Activated T-helper 17 cell treated with anti-CD3 and anti-CD28 coated beads, Interleukin-2, amount 50 U/mL, for 72 hours (primary cell): ENCODE results near the gene FHDC1. TPM values are rescaled to one million over a fixed set of nuclear protein-coding genes. Genes with fewer than 3 reads are reported as not detected.

Experiments
- ATAC-seq: fragments of 150-1000 bp; cut with Tn5 transposase; replicated peaks from 2 replicates; pipeline ENCODE4 v1.10.0; 2021; ENCODE audit warnings: mild to moderate bottlenecking, moderate library complexity
- H3K27ac Mint-ChIP-seq: one replicate; pipeline ENCODE4 v1.8.0; 2022; ENCODE audit warnings: mixed read lengths
- H3K27me3 Mint-ChIP-seq: one replicate; pipeline ENCODE4 v1.8.0; 2022; ENCODE audit warnings: mixed read lengths
- H3K36me3 Mint-ChIP-seq: one replicate; pipeline ENCODE4 v1.8.0; 2022; ENCODE audit warnings: low read depth, mild to moderate bottlenecking, mixed read lengths
- H3K4me1 Mint-ChIP-seq: one replicate; pipeline ENCODE4 v1.8.0; 2022; ENCODE audit warnings: mixed read lengths
- H3K4me3 Mint-ChIP-seq: one replicate; pipeline ENCODE4 v1.8.0; 2022; ENCODE audit warnings: mild to moderate bottlenecking, mixed read lengths
- H3K9me3 Mint-ChIP-seq: one replicate; pipeline ENCODE4 v1.8.0; 2022; ENCODE audit warnings: mixed read lengths
- total RNA-seq, 2 donors: library from RNA; stranded (reverse); gene quantifications; one replicate each; pipeline ENCODE4 v1.2.3, GENCODE V29; 2022

The FHDC1 gene
- total RNA-seq, 2 donors from 2014 or later: 0.32 to 0.48 TPM

DNA sequence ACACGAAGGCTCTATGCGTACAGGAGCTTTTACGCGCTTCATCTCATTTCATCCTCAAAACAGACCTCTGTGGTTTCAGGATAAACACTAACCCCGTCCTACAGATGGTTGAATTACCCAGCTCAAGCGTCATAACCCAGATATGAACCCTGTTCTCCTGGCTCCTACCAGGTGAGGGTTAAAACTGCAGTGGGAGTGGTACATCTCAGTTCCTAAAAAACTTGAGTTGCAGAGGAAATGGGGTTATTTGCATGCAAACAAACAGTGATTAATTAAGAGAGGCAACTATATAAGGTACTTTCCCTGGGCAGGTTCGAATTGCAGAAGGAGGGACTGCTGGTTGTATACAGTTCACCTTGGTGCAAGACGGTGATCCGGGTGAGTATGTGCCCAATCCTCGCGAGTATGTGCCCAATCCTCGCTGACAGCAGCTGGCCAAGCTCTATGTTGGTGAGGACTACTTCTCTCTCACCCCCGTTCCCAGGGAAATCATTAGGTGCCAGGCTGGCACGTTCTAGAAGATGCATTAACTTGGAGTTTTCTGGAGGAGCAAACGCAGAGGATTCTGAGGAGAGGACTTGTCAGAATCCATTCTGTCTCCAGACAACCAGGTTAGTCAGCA lies 72.6 kb downstream of the FHDC1 start:
- H3K27ac Mint-ChIP-seq: no peak overlapping the region
- no peak for ATAC-seq
- H3K4me3 Mint-ChIP-seq: no peak overlapping the region
- no peaks in the 10 kb centered on the region for H3K4me1 Mint-ChIP-seq
- no peaks in the 10 kb centered on the region for H3K9me3 Mint-ChIP-seq
- no peaks in the 10 kb centered on the region for H3K36me3 Mint-ChIP-seq
- H3K27me3 Mint-ChIP-seq: peaks cover 3% of the 10 kb centered on the region

- no peak for ATAC-seq
- Mint-ChIP-seq H3K4me3 (no peak overlapping the region), H3K9me3 (no peaks in the 10 kb centered on the region), H3K27me3 (no peaks in the 10 kb centered on the region), H3K27ac (no peak overlapping the region), H3K4me1 (no peaks in the 10 kb centered on the region), H3K36me3 (no peaks in the 10 kb centered on the region)
Measured at GRCh38 chr4:153010146-153010545, 74.0 kb downstream of the FHDC1 start.

- Mint-ChIP-seq H3K27me3 (peaks cover 5% of the 10 kb centered on the region), H3K9me3 (no peaks in the 10 kb centered on the region), H3K4me3 (no peak overlapping the region), H3K27ac (no peak overlapping the region), H3K36me3 (no peaks in the 10 kb centered on the region), H3K4me1 (no peaks in the 10 kb centered on the region)
- ATAC-seq: no peak
Measured at GRCh38 chr4:153013202-153013977, 77.3 kb downstream of the FHDC1 start.

DNA sequence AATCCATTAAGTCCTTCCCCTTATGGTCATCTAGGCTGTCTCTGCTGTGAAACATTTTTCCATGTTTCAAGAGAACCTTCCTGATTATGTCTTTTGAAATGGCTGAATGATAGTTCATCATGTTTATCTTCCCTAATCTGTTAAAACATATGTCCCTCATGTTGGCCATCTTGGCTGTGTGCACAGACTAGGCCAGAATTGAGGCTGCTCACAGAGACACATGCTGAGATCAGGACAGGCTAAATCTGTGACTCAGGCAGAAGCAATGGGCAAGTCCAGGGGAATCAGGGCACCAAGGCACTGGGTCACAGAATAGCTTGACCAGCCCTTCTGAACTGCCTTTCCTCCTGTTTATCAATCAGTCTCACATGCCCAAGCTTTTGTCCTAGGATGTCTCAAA lies 78.3 kb downstream of the FHDC1 start:
- H3K36me3 Mint-ChIP-seq: no peaks in the 10 kb centered on the region
- no peaks in the 10 kb centered on the region for H3K9me3 Mint-ChIP-seq
- ATAC-seq: no peak
- no peak overlapping the region for H3K4me3 Mint-ChIP-seq
- H3K4me1 Mint-ChIP-seq: no peaks in the 10 kb centered on the region
- H3K27me3 Mint-ChIP-seq: peaks cover 5% of the 10 kb centered on the region
- no peak overlapping the region for H3K27ac Mint-ChIP-seq

DNA sequence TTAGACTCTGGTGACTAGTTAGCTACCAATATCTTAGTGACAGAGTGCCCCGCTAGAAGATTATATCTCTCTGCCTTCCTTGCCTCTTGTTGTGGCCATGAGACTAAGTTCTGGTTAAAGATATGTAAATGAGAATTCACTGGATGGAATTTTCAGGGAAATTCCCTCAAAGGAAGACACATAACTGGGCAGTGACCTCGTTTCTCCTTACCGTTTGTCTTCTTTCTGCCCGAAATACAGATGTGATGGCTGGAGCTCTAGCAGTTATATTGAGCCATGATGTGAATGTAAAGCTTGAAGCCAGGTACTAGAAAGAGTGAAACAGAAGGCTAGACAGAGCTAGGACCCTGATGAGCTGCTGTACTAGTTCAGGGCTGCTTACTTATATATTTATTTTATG lies 80.5 kb downstream of the FHDC1 start:
- H3K4me1 Mint-ChIP-seq: no peaks in the 10 kb centered on the region
- H3K9me3 Mint-ChIP-seq: no peaks in the 10 kb centered on the region
- H3K4me3 Mint-ChIP-seq: no peak overlapping the region
- no peak for ATAC-seq
- H3K36me3 Mint-ChIP-seq: no peaks in the 10 kb centered on the region
- H3K27ac Mint-ChIP-seq: no peak overlapping the region
- H3K27me3 Mint-ChIP-seq: peaks cover 7% of the 10 kb centered on the region

- Mint-ChIP-seq H3K4me3 (no peak overlapping the region), H3K9me3 (no peaks in the 10 kb centered on the region), H3K27me3 (peaks cover 9% of the 10 kb centered on the region), H3K27ac (no peak overlapping the region), H3K36me3 (no peaks in the 10 kb centered on the region), H3K4me1 (no peaks in the 10 kb centered on the region)
- ATAC-seq: no peak
Measured at GRCh38 chr4:153018031-153018430, 81.9 kb downstream of the FHDC1 start.

GRCh38 chr4:153018684-153019083 lies 82.6 kb downstream of the FHDC1 start:
- Mint-ChIP-seq H3K4me1 (no peaks in the 10 kb centered on the region), H3K4me3 (no peak overlapping the region), H3K27ac (no peak overlapping the region), H3K27me3 (peaks cover 9% of the 10 kb centered on the region), H3K36me3 (no peaks in the 10 kb centered on the region), H3K9me3 (no peaks in the 10 kb centered on the region)
- no peak for ATAC-seq

DNA sequence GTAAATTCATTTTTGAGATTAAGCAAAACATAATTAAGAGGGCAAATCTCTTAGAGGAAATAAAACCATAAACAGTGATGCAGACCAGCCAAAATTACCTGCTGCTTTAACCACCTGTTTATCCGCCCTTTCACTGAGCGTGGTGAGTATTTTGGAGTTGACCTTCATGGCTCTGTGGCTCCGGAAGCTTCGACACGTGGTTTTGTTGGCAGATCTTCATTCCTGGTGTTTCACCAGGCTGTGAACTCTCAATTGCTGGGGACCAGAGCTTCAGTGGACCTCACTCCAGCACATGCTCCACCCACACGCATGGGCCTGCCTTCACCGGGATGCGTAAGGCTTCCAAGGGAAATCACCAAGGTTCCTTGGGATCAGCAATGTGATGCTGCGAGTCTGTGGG lies 83.8 kb downstream of the FHDC1 start:
- no peak for ATAC-seq
- Mint-ChIP-seq H3K36me3 (no peaks in the 10 kb centered on the region), H3K9me3 (no peaks in the 10 kb centered on the region), H3K27ac (no peak overlapping the region), H3K4me1 (no peaks in the 10 kb centered on the region), H3K4me3 (no peak overlapping the region), H3K27me3 (peaks cover 11% of the 10 kb centered on the region)

- no peaks in the 10 kb centered on the region for H3K4me1 Mint-ChIP-seq
- H3K9me3 Mint-ChIP-seq: no peaks in the 10 kb centered on the region
- no peaks in the 10 kb centered on the region for H3K36me3 Mint-ChIP-seq
- H3K27ac Mint-ChIP-seq: no peak overlapping the region
- peaks cover 11% of the 10 kb centered on the region for H3K27me3 Mint-ChIP-seq
- peak; percentile 67 for ATAC-seq
- H3K4me3 Mint-ChIP-seq: no peak overlapping the region
Measured at GRCh38 chr4:153020457-153020856, 84.3 kb downstream of the FHDC1 start.

DNA sequence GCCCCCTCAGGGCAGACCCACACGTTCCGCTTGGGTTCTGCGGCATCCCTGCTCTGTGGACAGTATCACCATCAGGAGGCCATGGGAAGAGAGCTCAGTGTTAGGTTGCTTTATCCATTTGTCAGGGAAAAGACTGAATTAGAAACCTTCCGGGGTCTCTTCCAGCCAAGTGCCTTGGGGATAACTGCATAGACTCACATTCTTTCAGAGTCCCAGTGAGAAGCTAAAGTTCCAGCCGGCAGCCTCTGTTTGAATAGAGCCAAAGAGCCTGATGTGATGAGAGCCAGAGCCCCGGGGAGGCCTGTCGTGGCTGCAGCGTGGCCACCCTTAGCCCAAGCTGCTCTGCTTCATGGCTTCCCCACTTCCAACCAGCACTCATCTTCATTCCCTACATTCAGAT lies 85.2 kb downstream of the FHDC1 start:
- ATAC-seq: no peak
- no peaks in the 10 kb centered on the region for H3K4me1 Mint-ChIP-seq
- H3K27me3 Mint-ChIP-seq: peaks cover 11% of the 10 kb centered on the region
- H3K9me3 Mint-ChIP-seq: no peaks in the 10 kb centered on the region
- no peak overlapping the region for H3K27ac Mint-ChIP-seq
- H3K4me3 Mint-ChIP-seq: no peak overlapping the region
- H3K36me3 Mint-ChIP-seq: no peaks in the 10 kb centered on the region

DNA sequence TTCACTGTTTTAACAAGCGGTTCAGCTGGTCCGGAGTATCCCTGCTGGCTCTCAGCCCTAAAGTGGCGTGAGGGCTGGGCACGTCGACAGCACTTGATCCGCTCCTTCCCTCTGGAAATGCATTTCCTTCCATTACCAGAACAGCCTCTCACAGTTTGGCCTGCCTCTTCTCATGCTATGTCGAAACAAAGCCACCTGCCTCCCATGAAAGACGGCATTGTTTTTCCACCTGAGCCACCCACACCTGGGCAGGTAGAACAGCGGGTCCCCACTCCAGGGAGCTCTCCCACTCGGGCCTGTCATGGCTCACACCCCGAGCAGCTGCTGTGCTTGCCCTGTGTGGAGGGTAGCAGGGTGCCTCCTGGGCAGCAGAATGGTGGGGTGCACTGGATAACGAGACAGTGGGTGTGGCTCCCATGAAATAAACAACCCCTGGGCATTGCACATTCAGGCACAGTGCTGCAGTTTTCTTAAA lies 86.2 kb downstream of the FHDC1 start:
- no peak for ATAC-seq
- Mint-ChIP-seq H3K9me3 (no peaks in the 10 kb centered on the region), H3K27me3 (peaks cover 11% of the 10 kb centered on the region), H3K36me3 (no peaks in the 10 kb centered on the region), H3K4me1 (no peaks in the 10 kb centered on the region), H3K27ac (no peak overlapping the region), H3K4me3 (no peak overlapping the region)

DNA sequence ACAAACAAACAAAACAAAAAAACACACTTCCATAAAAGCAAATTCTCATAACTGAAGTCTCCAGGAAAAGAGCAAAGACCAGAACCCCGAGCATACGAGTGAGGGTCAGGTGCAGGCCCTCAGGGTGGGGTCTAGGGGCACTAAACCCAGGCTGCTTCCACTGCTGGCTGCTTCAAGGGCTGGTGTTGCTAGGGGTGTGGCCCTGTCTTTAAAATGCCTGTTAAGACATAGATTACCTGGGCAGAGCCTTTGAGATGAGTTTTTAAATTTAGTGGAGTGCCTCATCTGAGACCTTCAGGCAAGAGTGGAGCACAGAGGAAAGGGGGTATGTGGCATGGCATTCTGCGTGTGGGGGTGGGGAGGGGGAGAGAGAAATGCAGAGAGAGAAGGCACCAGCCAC lies 87.0 kb downstream of the FHDC1 start:
- no peak overlapping the region for H3K4me3 Mint-ChIP-seq
- H3K9me3 Mint-ChIP-seq: no peaks in the 10 kb centered on the region
- ATAC-seq: no peak
- H3K36me3 Mint-ChIP-seq: no peaks in the 10 kb centered on the region
- peaks cover 7% of the 10 kb centered on the region for H3K27me3 Mint-ChIP-seq
- no peaks in the 10 kb centered on the region for H3K4me1 Mint-ChIP-seq
- H3K27ac Mint-ChIP-seq: no peak overlapping the region

GRCh38 chr4:153023692-153024394 lies 87.7 kb downstream of the FHDC1 start:
- H3K27ac Mint-ChIP-seq: no peak overlapping the region

GRCh38 chr4:153024466-153024865 lies 88.3 kb downstream of the FHDC1 start:
- no peaks in the 10 kb centered on the region for H3K36me3 Mint-ChIP-seq
- no peak for ATAC-seq
- H3K4me3 Mint-ChIP-seq: no peak overlapping the region

More at GRCh38 chr4:153023692-153024394, 87.7 kb downstream of the FHDC1 start:
- H3K4me1 Mint-ChIP-seq: no peaks in the 10 kb centered on the region
- H3K27me3 Mint-ChIP-seq: peaks cover 6% of the 10 kb centered on the region
- H3K9me3 Mint-ChIP-seq: peaks cover 2% of the 10 kb centered on the region
- no peaks in the 10 kb centered on the region for H3K36me3 Mint-ChIP-seq
- ATAC-seq: no peak
- no peak overlapping the region for H3K4me3 Mint-ChIP-seq

GRCh38 chr4:153025406-153025805 lies 89.3 kb downstream of the FHDC1 start:
- Mint-ChIP-seq H3K27me3 (peaks cover 20% of the 10 kb centered on the region), H3K9me3 (peaks cover 17% of the 10 kb centered on the region), H3K36me3 (no peaks in the 10 kb centered on the region), H3K4me3 (no peak overlapping the region), H3K27ac (no peak overlapping the region), H3K4me1 (no peaks in the 10 kb centered on the region)
- no peak for ATAC-seq

More at GRCh38 chr4:153024466-153024865, 88.3 kb downstream of the FHDC1 start:
- Mint-ChIP-seq H3K27ac (no peak overlapping the region), H3K9me3 (peaks cover 7% of the 10 kb centered on the region), H3K4me1 (no peaks in the 10 kb centered on the region), H3K27me3 (peaks cover 10% of the 10 kb centered on the region)
